ENCODE measurements around the gene S100PBP.

DNA sequence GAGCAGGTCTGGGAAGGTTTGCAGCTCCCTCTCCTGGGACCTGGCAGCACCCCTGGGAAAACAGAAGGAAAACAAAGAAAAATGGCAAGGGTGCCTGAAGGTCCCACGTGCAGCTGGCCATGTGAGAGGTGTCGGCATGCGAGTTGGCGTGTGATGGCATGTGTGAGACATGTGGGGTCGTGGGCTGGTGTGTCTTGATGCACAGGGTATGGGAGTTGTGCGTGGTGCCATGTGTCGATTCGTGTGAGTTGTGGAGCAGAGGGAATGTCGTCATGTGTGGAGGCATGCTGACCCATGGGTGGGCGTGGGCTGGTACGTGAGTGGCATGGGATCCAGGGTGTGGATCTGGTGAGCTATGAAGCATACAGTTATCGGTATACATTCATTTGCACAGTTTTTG, 70.2 kb downstream of the S100PBP start:
- TF ChIP-seq CTCF (IDR thresholded peaks at IDR 0.05; ENCODE audit: low read length) (no peak), EZH2 (optimal IDR thresholded peaks at IDR 0.05; ENCODE audit: low read depth, low read length) (no peak)
